ENCODE data around the gene PPL. TPM values are rescaled to one million over a fixed set of nuclear protein-coding genes. Genes with fewer than 3 reads are reported as not detected.

Gene PPL
- total and polyA plus RNA-seq, 3 experiments from 2014 or later, result 0.29 TPM; not detected in 2

- Mint-ChIP-seq H3K36me3 (peaks cover 15 to 80% (median 18%) of the 10 kb centered on the region in 3 donors), H3K4me3 (no peak overlapping the region), H3K27ac (peak overlapping the region in 1 of 8 donors; percentile 15), H3K4me1 (peaks cover 8 to 26% (median 19%) of the 10 kb centered on the region in 3 donors), H3K9me3 (no peaks in the 10 kb centered on the region), H3K27me3 (no peaks in the 10 kb centered on the region)
- Histone ChIP-seq H3K36me3 (ENCODE audit: insufficient read depth, low read length) (peaks cover 47% of the 10 kb centered on the region), H3K4me3 (ENCODE audit: low read length) (no peak overlapping the region), H3K27ac (ENCODE audit: low read depth, low read length) (no peak overlapping the region), H3K9me3 (ENCODE audit: low read length) (no peaks in the 10 kb centered on the region), H3K4me1 (ENCODE audit: insufficient read depth, low read length) (no peaks in the 10 kb centered on the region), H3K27me3 (ENCODE audit: insufficient read depth, low read length, poor library complexity, severe bottlenecking) (no peaks in the 10 kb centered on the region)
- ChIA-PET POLR2A (no interaction called here), CTCF (no interaction called here)
- DNase-seq, result no peak
These were observed 103.4 kb downstream of the PPL start for GRCh38 chr16:4833584-4833983.

- no peak for DNase-seq
- Mint-ChIP-seq H3K36me3 (peaks cover 15 to 79% (median 18%) of the 10 kb centered on the region in 3 donors), H3K9me3 (no peaks in the 10 kb centered on the region), H3K27me3 (no peaks in the 10 kb centered on the region), H3K4me1 (peaks cover 8 to 26% (median 19%) of the 10 kb centered on the region in 3 donors), H3K4me3 (no peak overlapping the region), H3K27ac (peak overlapping the region in 2 of 8 donors; percentile 45 to 66)
- ChIA-PET CTCF (no interaction called here), POLR2A (no interaction called here)
- H3K36me3 ChIP-seq (ENCODE audit: insufficient read depth, low read length), result peaks cover 51% of the 10 kb centered on the region
- H3K27ac ChIP-seq (ENCODE audit: low read depth, low read length), result no peak overlapping the region
- no peaks in the 10 kb centered on the region for H3K4me1 ChIP-seq (ENCODE audit: insufficient read depth, low read length)
- no peak overlapping the region for H3K4me3 ChIP-seq (ENCODE audit: low read length)
- no peaks in the 10 kb centered on the region for H3K27me3 ChIP-seq (ENCODE audit: insufficient read depth, low read length, poor library complexity, severe bottlenecking)
- H3K9me3 ChIP-seq (ENCODE audit: low read length), result no peaks in the 10 kb centered on the region
These were observed 104.1 kb downstream of the PPL start for GRCh38 chr16:4832698-4833343.

Other genes starting within 250 kb of the PPL start
- 10 to 100 TPM; 40.6 to 47.7 TPM for gene NUDT16L1, start 243.6 kb downstream of the PPL start, total RNA-seq
- 89.2 TPM for gene NUDT16L1, start 243.6 kb downstream of the PPL start, polyA plus RNA-seq
- 10 to 100 TPM; 16.9 to 18.5 TPM for gene ANKS3, start 202.9 kb downstream of the PPL start, total RNA-seq
- gene ANKS3, start 202.9 kb downstream of the PPL start, polyA plus RNA-seq, result 4.3 TPM
- gene DNAAF8, start 202.6 kb downstream of the PPL start, total RNA-seq, result under 1 TPM; 0.15 to 0.31 TPM
- gene DNAAF8, start 202.6 kb downstream of the PPL start, polyA plus RNA-seq, result 0.35 TPM
- 10 to 100 TPM; 12.7 to 13.7 TPM for gene ZNF500, start 170.0 kb downstream of the PPL start, total RNA-seq
- 15.2 TPM for gene ZNF500, start 170.0 kb downstream of the PPL start, polyA plus RNA-seq
- gene SEPTIN12, start 148.8 kb downstream of the PPL start, total RNA-seq, result not detected
- not detected for gene SEPTIN12, start 148.8 kb downstream of the PPL start, polyA plus RNA-seq
- gene SMIM22, start 141.8 kb downstream of the PPL start, total RNA-seq, result not detected
- gene SMIM22, start 141.8 kb downstream of the PPL start, polyA plus RNA-seq, result not detected
- 1 to 10 TPM; 7.4 to 8.1 TPM for gene ROGDI, start 134.5 kb downstream of the PPL start, total RNA-seq
- gene ROGDI, start 134.5 kb downstream of the PPL start, polyA plus RNA-seq, result 7.8 TPM
- 100 to 1,000 TPM; 104 to 110 TPM for gene GLYR1, start 89.9 kb downstream of the PPL start, total RNA-seq
- gene GLYR1, start 89.9 kb downstream of the PPL start, polyA plus RNA-seq, result 40.2 TPM
- gene UBN1, start 89.7 kb downstream of the PPL start, total RNA-seq, result 10 to 100 TPM; 40.3 to 41.0 TPM
- 23.3 TPM for gene UBN1, start 89.7 kb downstream of the PPL start, polyA plus RNA-seq
- gene SEC14L5, start 21.2 kb upstream of the PPL start, total RNA-seq, result not detected
- not detected for gene SEC14L5, start 21.2 kb upstream of the PPL start, polyA plus RNA-seq
- 10 to 100 TPM; 18.8 to 19.0 TPM for gene NAGPA, start 96.8 kb upstream of the PPL start, total RNA-seq
- gene NAGPA, start 96.8 kb upstream of the PPL start, polyA plus RNA-seq, result 33.3 TPM
- not detected for gene C16orf89, start 128.8 kb upstream of the PPL start, total RNA-seq
- gene C16orf89, start 128.8 kb upstream of the PPL start, polyA plus RNA-seq, result not detected
- 10 to 100 TPM; 47.8 to 50.7 TPM for gene ALG1, start 134.7 kb upstream of the PPL start, total RNA-seq
- gene ALG1, start 134.7 kb upstream of the PPL start, polyA plus RNA-seq, result 32.8 TPM
- gene EEF2KMT, start 160.6 kb upstream of the PPL start, total RNA-seq, result 10 to 100 TPM; 29.1 to 30.9 TPM
- 17.1 TPM for gene EEF2KMT, start 160.6 kb upstream of the PPL start, polyA plus RNA-seq

All from CD8-positive, alpha-beta memory T cell (primary cell).